GM21619 (cell line): ENCODE data around the gene SPPL2B.

Experiments used
- ATAC-seq: cut with Tn5 transposase; IDR thresholded peaks from one replicate; pipeline ENCODE4 v1.9.1; 2021; ENCODE audit not compliant: unreplicated experiment

The SPPL2B gene

GRCh38 chr19:2296141-2296540 lies 32.3 kb upstream of the SPPL2B start:
- no peak for ATAC-seq

- ATAC-seq, result no peak
Measured at GRCh38 chr19:2300533-2300932, 28.0 kb upstream of the SPPL2B start.

GRCh38 chr19:2302319-2303210 lies 25.9 kb upstream of the SPPL2B start:
- no peak for ATAC-seq

GRCh38 chr19:2303211-2303798 lies 25.2 kb upstream of the SPPL2B start:
- ATAC-seq, result no peak

- no peak for ATAC-seq
Measured at GRCh38 chr19:2305452-2306280, 22.8 kb upstream of the SPPL2B start.

GRCh38 chr19:2306281-2306806 lies 22.1 kb upstream of the SPPL2B start:
- no peak for ATAC-seq

GRCh38 chr19:2306971-2307370 lies 21.5 kb upstream of the SPPL2B start:
- no peak for ATAC-seq

GRCh38 chr19:2307518-2308012 lies 20.9 kb upstream of the SPPL2B start:
- no peak for ATAC-seq

GRCh38 chr19:2308114-2308556 lies 20.3 kb upstream of the SPPL2B start, which contains the start of gene LINGO3:
Gene LINGO3, minus strand, starts transcription at chr19:2308154. Its CDS starts 16,378 bp downstream, at chr19:2291776.
- no peak for ATAC-seq

GRCh38 chr19:2309734-2310362 lies 18.6 kb upstream of the SPPL2B start:
- no peak for ATAC-seq

GRCh38 chr19:2311093-2311492 lies 17.4 kb upstream of the SPPL2B start:
- ATAC-seq, result no peak

GRCh38 chr19:2312820-2313501 lies 15.5 kb upstream of the SPPL2B start:
- no peak for ATAC-seq

GRCh38 chr19:2315121-2315817 lies 13.2 kb upstream of the SPPL2B start:
- ATAC-seq, result no peak

GRCh38 chr19:2315818-2316353 lies 12.6 kb upstream of the SPPL2B start:
- ATAC-seq, result no peak

GRCh38 chr19:2317300-2317699 lies 11.2 kb upstream of the SPPL2B start:
- ATAC-seq, result no peak

- no peak for ATAC-seq
Measured at GRCh38 chr19:2317756-2318155, 10.7 kb upstream of the SPPL2B start.

- ATAC-seq, result no peak
Measured at GRCh38 chr19:2318923-2319322, 9.6 kb upstream of the SPPL2B start.

- ATAC-seq, result no peak
Measured at GRCh38 chr19:2319551-2319950, 8.9 kb upstream of the SPPL2B start.

GRCh38 chr19:2320049-2320448 lies 8.4 kb upstream of the SPPL2B start:
- ATAC-seq, result no peak
